ENCODE measurements around the gene ABLIM2.

Gene ABLIM2

DNA sequence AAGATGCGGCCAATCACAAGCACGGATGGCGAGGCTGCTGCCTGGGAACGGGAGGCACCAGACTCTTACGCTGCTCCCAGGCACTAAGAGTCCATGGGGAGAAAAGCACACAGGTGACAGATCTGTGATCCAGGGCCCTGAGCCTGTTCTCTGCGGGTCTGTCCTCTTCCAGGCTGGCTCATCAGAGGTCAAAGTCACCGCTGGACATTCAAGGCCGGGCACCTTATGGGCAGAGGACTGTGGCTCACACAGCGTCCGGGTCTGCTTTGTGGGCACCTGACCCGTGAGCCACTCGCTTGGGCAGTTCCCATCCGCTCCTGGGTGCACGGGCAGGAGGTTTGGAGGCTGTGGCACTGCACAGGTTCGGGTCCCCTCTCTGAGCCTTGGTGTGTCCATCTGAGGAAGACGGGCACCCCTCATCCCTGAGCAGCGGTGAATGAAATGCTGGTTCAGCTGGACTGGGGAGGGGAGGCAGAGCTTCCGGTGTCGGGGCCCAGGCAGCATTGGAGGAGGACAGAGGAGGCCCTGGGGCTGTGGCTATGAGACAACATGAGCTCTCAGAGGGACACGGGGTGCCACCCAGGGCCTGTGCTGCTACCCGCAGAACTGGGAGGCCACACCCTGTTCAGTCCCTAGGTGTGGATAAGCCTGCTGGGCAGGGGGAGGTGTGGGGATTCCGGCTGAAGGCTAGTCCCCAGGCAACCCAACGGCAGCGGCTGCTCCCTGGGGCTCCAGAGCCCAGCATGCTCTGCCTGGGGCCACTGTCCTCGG, 157.7 kb downstream of the ABLIM2 start:
- DNase-seq (ENCODE audit: low spot score) = no peak

DNA sequence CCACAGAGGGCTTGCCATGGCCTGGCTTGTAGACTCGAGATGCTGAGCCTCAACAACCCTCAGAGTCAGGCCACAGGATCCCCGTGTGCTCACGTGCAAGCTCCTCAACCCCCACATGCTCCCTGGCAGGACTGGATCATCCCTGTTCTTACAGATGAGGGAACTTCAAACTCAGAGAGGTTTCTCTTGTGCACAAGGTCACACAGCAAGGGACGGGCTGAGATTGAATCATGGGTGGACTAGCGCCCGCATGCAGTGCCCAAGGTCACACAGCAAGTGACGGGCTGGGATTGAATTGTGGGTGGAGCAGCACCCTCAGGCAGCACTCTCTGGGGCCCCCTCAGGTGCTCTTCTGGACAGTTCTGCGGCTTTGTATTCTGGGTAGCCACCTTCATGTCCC, 158.4 kb downstream of the ABLIM2 start:
- DNase-seq (ENCODE audit: low spot score) = no peak

DNA sequence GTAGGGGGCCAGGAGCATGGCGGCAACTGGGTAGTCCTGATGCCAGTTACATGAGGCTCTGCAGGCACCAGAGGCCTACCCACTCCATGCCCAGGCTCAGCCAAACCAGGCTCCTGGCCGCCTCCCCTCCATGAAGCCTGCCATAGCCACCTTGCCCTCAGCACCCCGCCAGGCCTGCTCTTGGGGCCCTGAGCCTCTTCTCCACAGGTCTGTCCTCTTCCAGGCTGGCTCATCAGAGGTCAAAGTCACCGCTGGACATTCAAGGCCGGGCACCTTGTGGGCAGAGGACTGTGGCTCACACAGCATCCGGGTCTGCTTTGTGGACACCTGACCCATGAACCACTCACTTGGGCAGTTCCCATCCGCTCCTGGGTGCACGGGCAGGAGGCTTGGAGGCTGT, 158.9 kb downstream of the ABLIM2 start:
- DNase-seq (ENCODE audit: low spot score) = no peak

DNA sequence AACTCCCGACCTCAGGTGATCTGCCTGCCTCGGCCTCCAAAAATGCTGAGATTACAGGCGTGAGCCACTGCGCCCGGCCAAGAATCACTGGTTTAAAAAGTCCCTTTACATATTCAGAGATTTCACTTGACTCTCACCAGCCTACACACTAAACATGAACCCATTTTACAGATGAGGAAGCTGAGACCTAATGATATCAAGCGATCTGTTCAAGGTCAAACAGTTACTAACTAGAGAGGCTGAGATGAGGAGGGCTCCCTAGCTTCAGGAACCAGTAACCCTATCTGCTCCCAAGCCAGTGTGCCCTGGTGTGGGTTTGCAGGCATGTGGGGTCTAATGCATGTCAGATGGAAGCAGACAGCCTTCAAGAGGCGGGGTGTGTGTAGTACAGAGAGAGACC, 159.3 kb downstream of the ABLIM2 start:
- DNase-seq (ENCODE audit: low spot score) = no peak

DNA sequence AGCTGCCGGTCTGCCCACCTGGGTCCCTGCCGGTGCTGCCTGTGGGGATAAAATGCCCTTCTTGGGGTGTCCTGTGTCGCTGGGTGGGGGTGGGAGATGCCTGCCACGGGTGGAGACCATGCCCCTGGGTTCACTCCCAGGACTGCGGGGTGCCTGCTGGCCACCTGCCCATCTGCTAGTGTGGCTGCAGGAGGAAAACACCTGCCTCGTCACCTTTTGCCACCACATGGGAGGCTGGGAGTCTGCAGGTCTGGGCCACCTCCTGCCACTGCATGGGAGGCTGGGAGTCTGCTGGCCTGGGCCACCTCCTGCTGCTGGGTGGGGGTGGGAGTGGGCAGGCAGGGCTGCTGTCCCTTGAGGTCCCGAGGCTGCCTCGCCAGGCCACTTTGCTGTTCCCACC, 160.2 kb downstream of the ABLIM2 start:
- DNase-seq (ENCODE audit: low spot score) = no peak

DNA sequence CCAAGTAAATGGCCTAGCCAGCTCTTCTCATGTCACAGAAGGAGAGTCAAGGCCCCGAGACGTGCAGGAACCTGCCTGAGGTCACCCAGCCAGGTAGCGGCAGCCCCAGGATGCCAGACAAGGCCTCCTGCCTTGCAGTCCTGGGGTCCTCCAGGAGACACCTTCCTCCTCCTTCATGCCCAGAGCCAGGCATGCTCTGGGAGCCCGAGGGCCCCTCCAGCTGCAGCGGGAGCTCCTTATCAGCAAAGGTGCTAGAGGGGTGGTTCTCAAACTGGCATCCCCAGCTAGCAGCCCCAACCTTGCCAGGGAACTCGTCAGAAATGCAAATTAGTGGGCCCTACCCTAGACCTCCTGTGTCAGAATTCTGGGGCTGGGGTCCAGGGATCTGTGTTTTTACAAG, 162.7 kb downstream of the ABLIM2 start:
- no peak for DNase-seq (ENCODE audit: low spot score)

DNA sequence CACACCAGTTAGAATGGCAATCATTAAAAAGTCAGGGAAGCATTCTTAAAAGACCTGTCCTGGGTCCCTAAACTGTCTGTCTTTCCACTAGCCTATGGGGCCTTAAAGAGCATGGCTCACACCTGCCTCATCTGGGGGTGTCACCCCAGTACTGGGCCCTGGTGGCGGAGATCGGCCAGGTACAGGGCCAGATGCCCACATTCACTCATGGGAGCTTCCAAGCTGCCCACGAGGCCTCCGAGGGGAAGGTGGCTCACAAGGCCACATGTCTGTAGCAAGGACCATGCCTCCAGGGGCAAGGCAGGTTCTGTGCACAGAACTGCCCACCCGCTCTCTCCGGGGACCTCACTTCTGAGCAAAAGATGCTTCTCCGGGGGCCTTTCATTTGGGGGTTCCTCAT, 163.5 kb downstream of the ABLIM2 start:
- no peak for DNase-seq (ENCODE audit: low spot score)

DNA sequence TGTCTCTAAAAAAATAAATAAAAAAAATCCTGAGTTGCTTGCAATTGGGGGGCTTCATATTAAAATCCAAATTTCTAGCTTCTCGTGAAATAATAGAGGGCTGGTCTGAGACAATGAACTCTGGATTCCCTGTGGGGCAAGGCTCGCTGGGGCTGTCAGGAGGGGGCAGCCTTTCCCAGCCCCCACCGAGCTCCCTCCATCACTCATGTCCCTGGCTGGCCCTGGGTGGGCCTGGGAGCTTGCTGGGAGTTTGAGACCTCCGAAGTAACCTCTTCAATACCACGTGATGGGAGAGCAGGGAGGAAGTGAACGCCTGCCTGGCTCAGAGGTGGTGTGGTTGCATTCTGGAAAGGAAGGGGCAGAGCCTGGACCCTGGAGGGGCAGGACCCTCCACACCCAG, 164.9 kb downstream of the ABLIM2 start:
- no peak for DNase-seq (ENCODE audit: low spot score)

DNA sequence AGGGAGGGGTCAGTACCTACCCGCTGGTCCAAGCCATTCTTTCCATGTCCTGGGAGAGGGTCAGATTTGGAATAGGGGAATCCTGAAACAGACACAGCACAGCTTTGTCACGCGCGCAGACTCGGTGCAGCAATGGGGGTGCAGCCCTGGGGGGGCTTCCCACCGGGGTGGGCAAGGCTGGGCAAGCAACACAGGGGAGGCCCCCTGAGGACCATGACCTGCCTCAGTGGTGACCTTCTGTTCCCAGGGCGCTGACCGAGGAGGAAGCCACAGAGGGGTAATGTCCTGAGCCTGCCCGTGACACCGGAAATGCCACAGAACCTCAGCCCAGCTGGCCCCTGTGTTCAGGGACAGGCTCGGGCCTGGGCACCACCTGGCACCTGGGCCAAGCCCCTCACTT, 165.8 kb downstream of the ABLIM2 start:
- DNase-seq (ENCODE audit: low spot score) = no peak

DNA sequence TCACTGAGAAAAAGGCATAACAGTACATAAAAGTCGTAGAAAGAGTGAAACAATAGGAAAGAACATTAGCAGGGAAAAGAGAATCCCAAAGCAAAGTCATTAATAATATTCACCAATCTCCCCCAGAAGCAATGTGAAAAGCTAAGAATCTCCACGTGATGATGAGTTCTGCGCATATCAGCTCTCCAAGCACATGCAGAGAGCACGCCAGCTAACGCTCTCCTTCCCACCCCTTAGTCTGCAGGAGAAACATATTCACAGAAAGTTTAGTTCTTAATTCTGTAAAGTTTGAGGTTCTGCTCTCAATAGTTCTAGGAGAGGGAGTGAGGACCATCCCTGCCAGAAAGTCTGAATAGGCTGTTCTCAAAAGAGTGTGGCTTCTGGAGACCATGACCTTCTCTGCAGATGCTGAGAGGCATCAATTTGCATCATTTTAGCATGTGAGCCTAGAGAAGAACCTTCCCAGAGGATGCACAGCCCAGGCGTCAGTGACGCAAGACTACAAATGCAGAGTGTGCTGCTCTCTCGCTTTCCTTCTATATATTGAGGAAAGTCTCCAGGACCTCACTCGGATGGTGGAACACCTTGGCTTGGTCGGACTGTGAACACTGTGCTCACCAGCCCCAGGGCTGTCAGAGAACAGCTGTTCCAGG, 167.7 kb downstream of the ABLIM2 start:
- DNase-seq (ENCODE audit: low spot score) = no peak

DNA sequence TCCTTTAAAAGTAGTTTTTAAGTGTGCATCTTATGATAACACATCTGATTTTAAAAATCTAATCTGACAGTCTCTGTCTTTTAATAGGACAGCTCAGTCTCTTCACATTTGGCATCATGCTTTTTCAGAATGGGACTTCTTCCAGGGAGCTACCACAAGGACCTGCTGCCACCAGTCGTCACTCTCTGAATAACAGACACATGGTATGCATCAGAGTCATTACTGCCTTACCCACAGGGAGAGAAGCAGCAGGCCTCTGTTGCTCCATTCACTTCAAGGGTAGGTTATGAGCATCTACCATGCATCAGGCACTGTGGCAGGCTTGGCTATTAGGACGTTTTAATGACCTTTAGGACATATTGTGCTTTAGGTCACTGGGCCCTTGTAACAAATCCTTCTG, 169.0 kb downstream of the ABLIM2 start:
- DNase-seq (ENCODE audit: low spot score) = no peak

DNA sequence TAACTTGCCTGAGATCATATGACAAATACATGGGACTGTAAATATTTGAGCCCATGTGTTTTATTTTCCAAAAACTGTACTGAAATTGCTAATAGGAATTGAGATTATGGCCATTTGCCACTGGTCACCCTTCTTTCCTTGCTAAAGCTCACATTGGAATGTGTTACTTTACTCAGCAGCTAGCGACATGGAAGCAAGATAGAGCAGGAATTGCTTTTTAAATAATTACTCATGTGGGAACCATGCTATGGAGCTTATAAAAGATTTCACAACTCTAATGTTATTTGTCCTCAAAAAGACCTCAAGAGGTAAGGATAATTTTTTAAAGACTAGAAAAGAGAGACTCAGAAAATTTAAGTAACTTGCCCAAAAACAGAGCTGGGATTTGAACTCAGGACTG, 170.2 kb downstream of the ABLIM2 start:
- no peak for DNase-seq (ENCODE audit: low spot score)

DNA sequence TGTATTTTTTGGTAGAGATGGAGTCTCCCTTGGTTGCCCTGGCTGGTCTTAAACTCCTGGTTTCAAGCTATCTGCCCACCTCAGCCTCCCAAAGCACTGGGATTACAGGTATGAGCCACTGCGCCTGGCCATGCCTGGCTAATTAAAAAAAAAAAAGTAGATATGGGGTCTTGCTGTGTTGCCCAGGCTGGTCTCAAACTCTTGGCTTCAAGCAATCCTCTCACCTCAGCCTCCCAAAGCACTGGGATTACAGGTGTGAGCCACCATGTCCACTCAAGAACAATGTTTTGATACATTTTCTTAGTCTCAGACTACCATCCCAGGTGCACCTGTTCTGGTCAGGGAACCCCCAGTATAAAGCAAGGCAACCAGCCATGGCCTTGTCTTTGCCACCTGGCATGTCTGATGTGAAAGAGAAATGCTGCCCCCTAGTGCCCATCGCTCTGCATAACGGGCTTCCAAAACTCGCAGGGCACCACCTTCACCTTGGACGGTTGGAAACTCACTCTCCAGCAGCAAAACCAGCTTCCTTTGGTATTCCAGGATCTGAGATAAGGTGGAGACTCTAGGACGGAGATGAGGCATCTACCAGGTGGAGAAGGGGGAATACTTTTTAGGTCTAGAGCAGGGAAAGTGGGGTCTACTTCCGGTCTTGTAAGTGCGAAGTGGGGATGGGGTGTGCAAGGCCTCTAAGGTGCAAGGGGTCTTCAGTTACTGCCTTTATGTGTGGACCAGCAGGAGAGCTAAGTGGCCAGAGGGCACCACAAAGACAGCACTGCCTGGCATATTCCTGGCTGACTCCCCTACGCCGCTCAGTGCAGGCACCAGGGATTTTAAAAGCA, 171.2 kb downstream of the ABLIM2 start:
- peak; percentile 84 for DNase-seq (ENCODE audit: low spot score)

DNA sequence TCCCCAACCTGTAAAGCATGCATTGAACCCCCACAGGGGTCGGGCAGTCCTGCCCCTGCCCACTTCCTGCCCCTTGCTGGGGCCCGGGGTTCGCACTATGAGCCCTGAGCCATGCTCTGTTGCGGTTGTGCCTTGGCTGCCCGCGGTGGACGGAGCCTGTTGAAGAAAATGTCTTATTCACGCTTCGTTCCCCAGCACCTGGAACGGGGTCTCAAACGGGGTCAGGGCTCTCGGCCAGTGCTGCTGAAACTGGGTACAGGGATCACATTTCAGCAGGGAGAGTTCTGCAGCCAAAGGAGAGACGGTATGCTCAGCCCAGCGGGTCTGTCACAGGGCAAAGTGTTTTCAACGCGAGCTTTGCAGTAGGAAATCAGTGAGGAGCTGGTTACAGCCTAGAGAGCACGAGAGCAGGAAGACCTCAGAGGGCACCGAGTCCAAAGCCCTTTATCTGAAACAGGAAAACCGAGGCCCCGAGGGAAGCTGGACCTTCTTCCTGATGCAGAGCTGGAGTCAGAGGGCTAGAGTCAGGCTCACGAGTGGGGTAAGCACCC, 172.6 kb downstream of the ABLIM2 start:
- peak; percentile 12 for DNase-seq (ENCODE audit: low spot score)

DNA sequence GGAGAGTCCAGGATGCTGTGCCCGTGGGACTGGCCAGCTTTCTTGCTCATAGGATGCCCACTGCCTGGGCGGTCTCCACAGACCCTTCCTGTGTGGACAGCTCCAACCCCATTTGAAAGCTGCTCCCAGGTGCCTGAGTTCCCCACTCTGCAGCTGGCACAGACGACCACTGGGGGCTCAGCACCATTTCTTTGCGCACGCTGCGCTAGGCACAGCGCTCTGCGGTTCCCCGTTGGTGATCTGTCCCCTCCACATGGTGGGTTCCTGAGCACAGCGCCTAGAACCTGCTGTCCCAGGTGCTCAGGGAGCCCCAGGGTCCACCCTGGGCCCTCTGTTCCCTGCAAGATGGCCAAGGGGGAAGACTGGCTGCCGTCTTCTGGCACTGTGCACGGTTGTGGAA, 173.5 kb downstream of the ABLIM2 start:
- DNase-seq (ENCODE audit: low spot score) = no peak

DNA sequence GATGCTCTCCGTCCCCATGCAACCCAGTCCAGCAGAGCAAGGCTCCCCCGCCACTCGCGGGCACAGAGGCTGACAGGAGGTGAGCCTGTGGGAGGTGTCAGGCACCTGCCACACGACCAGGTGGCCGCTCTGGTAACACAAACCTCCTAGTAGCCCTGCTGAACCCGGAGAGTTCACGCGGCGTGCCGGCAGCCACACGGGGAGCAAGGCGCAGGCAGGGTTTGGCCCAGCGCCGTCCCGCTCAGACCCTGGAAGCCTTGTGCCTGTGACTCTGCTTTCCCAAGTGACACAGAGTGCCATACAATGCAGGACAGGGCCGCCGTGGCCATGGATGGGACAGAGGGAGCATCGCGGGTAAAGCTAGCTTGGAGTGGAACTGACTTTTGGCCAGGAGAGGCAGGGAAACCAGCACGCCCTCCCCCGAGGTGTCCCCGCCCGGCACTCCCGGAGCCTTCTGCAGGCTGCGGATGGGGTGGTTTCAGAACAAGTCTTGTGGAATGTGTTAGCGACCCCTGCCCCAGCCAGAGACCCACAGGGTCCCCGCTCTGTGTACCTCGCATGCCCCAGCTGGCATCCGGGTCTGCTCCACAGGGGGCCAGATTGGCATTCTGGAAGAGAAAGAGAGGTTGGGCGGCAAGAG, 174.2 kb downstream of the ABLIM2 start:
- peak; percentile 48 for DNase-seq (ENCODE audit: low spot score)

DNA sequence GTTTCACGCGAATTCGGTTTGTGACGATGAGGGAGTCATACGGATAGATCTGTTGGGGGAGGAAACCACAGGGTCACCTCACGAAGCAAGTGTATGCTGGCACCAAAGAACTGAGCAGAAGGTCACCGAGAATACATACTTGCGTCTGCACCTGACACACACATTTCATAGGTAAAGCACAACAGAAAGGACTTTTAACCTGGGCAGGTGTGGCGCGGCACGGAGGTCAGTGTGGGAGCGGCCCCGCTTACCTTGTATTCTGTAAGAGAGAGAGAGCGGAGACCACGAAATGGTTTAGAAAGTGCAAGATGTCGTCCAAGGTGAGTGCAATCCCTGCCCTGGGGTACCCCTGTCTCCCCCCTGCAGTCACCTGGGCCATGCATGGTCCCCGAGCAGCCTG, 175.3 kb downstream of the ABLIM2 start:
- DNase-seq (ENCODE audit: low spot score) = no peak

DNA sequence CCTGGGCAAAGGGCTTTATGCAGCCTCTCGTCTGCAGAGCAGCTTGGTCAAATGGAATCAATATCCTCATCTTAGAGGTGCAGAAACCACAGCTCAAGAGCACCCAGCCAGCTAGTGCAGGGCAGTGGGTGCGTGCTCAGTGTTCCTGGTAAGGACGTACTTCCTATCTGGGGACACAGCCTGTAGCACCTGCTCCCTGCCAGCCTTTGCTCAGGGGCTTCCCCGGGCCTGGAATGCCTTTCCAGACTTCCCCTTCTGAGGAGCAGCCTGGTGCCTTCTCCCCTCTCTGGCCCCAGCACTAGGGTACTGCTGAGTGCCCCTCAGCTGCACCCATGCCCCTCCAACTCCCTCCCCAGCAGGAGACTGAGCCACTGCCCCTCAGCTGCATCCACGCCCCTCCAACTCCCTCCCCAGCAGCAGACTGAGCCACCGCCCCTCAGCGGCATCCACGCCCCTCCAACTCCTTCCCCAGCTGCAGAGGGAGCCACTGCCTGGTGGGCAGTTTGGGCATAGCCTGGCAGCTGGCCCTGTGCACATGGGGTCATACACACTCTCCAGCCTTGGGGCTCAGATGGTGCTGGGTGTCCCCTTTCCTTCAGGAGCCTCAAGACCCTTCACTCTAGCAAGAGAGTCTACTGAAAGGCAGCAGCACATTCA, 176.7 kb downstream of the ABLIM2 start:
- no peak for DNase-seq (ENCODE audit: low spot score)

DNA sequence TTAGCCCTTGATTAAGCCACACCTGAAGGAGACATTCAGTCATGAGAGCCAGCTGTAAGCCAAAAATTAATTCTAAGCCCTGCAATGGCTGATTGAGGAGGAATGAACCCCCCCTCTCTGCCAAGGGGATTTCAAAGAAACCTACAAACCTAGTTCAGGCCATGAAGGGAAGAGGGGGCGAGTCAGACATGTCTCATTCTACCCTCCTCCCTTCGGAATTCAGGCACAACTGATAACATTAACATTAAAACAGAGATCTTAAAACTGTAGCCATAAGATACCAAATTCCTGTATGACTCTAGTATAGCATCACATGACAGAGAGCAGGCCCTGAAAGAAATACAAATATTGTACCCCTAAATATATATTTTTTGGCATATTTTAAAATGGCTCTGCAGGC, 178.6 kb downstream of the ABLIM2 start:
- no peak for DNase-seq (ENCODE audit: low spot score)

DNA sequence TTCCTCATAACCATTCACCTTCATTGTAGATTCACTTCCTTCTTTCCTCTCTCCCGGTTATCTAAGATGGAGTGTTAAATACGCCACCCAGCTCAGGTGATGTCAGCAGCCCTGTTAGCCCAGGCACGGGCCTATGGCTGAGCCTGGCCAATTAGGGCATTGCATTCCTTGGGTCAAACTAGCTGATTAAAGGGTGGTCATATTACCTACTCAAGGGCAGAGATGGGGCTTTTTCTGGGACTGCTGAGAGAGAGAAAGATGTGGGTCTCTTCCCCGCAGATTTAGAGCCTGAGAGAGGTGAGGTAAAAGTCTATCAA, 179.0 kb downstream of the ABLIM2 start:
- DNase-seq (ENCODE audit: low spot score) = no peak

DNA sequence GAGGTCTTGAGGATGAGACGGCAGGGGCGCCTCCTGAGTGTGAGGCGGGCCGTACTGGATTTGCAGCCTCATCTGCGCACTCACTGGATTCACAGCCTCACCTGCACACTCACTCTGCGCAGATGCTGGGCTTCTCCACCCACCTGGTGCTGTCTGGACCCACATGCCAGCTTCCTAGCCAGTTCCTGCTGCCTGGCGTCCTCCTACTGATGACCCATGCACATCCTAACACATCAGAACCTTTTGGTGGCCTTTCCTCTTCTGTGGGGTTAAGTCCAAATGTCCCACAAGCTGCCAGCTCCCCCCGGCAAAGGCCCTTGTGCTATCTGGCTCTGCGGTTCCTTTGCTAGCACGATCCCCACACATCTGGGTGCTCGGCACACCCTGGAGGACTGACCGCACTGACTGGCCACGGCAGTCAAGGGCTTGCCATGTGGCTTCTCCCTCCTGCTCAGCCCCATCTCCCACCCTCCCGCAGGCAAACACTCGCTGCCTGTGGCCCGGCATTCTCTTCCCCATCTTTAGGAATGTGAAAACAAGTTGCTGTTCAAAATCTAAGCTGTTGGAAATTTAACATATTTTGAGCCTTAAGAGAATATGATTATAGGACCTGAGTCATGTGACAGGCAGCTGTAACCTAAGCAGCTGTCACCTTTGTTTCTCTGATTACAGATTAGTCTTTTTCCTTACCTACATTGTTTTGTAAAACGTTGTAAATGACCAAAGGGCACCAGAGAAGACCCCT, 179.5 kb downstream of the ABLIM2 start:
- DNase-seq (ENCODE audit: low spot score) = no peak
